GM12878 (cell line): ENCODE data around the gene SRPK2. TPM values are rescaled to one million over a fixed set of nuclear protein-coding genes. Genes with fewer than 3 reads are reported as not detected.

Experiments used
- ATAC-seq: fragments of 200-7000 bp; cut with Tn5 transposase; 3 replicates; pipeline ENCODE4 v1.9.1; 2020; ENCODE audit warnings: mild to moderate bottlenecking, moderate library complexity
- BruUV-seq: library from RNA; stranded (reverse); fragments of 400-500 nt; replicated peaks from 2 replicates; lab custom pipeline; 2021; lab: Mats Ljungman, UMichigan
- CTCF ChIA-PET: fragments of 300-600 bp; sonication (Branson Sonifier 250); formaldehyde crosslinking; extraction: SDS; loops from one replicate; lab custom pipeline; 2021; ENCODE audit warnings: inconsistent platforms; lab: Yijun Ruan, JAX
- POLR2A ChIA-PET: fragments of 350-600 bp; formaldehyde crosslinking; extraction: SDS; loops from one replicate; lab custom pipeline; 2021; ENCODE audit warnings: inconsistent platforms; lab: Charles Lee
- RAD21 ChIA-PET: fragments of 300-600 bp; sonication (Branson Sonifier 250); formaldehyde crosslinking; loops from one replicate; lab custom pipeline; 2023; ENCODE audit warnings: antibody characterized with exemption; ENCODE audit not compliant: unreplicated experiment; lab: Charles Lee
- SMC1A ChIA-PET: fragments of 300-600 bp; sonication (Branson Sonifier 250); formaldehyde crosslinking; loops from one replicate; lab custom pipeline; 2023; ENCODE audit not compliant: unreplicated experiment, uncharacterized antibody; lab: Charles Lee
- DNase-seq: peaks from one replicate; pipeline ENCODE4 v3.0.0-alpha.2; 2011; ENCODE audit warnings: low read depth, low spot score
- FAIRE-seq: peaks from 3 replicates; lab custom pipeline; 2011; peaks lifted over from hg19 to GRCh38; lab: Jason Lieb, UNC
- H2AFZ ChIP-seq: 2 replicates; pipeline ENCODE4 v1.6.0; 2011; ENCODE audit warnings: low read depth, low read length, control low read depth; ENCODE audit not compliant: control insufficient read depth
- H3K27ac ChIP-seq: 2 replicates; pipeline ENCODE4 v1.5.1; 2011; ENCODE audit warnings: control low read depth; ENCODE audit not compliant: control insufficient read depth, insufficient read depth
- H3K27me3 ChIP-seq, 2 experiments: replicated peaks in 1 of 2; 2 replicates each; pipeline versions ENCODE4 v1.6.0 to v1.6.1; 2011; ENCODE audit warnings: low read length in 1 of 2; ENCODE audit not compliant: control insufficient read depth in 2 of 2, insufficient read depth in 2 of 2
- H3K36me3 ChIP-seq, 2 experiments: 2 replicates each; pipeline ENCODE4 v1.5.1; 2011; ENCODE audit warnings: low read length in 1 of 2; ENCODE audit not compliant: control insufficient read depth in 2 of 2, insufficient read depth in 2 of 2
- H3K4me1 ChIP-seq: 2 replicates; pipeline ENCODE4 v1.6.1; 2011; ENCODE audit warnings: mild to moderate bottlenecking, low read length, moderate library complexity, mixed read lengths; ENCODE audit not compliant: control insufficient read depth, insufficient read depth
- H3K4me2 ChIP-seq: 2 replicates; pipeline ENCODE4 v1.6.0; 2011; ENCODE audit warnings: control low read depth; ENCODE audit not compliant: control insufficient read depth, insufficient read depth
- H3K4me3 ChIP-seq: fragments of 200-600 bp; sonication (generic); 2 replicates; pipeline ENCODE4 v1.5.1; 2016
- H3K79me2 ChIP-seq: 2 replicates; pipeline ENCODE4 v1.6.0; 2011; ENCODE audit warnings: low read length; ENCODE audit not compliant: control insufficient read depth, insufficient read depth
- H3K9ac ChIP-seq: 2 replicates; pipeline ENCODE4 v1.8.0; 2011; ENCODE audit warnings: low read length, control low read depth, mixed read lengths; ENCODE audit not compliant: control insufficient read depth, insufficient read depth
- H3K9me3 ChIP-seq: replicated peaks from 3 replicates; pipeline ENCODE4 v1.5.1; 2011; ENCODE audit warnings: mild to moderate bottlenecking, low read length; ENCODE audit not compliant: control insufficient read depth, insufficient read depth
- H4K20me1 ChIP-seq: 2 replicates; pipeline ENCODE4 v1.6.0; 2011; ENCODE audit not compliant: control insufficient read depth, insufficient read depth
- BRCA1 ChIP-seq: IDR thresholded peaks from 2 replicates; pipeline ENCODE4 v1.6.1; 2011; ENCODE audit warnings: low read depth, low read length, improper control_type of control experiment
- EP300 ChIP-seq, 2 experiments: fragments of 150-350 bp in 1 of 2; IDR thresholded peaks; 2 replicates each; pipeline ENCODE4 v1.6.1; 2011 to 2012; ENCODE audit warnings: low read depth in 2 of 2, low read length in 2 of 2, borderline replicate concordance in 1 of 2, improper control_type of control experiment in 1 of 2, inconsistent platforms in 1 of 2; ENCODE audit not compliant: control insufficient read depth in 1 of 2
- LARP7 ChIP-seq: fragments of 450-650 bp; IDR thresholded peaks from 2 replicates; pipeline ENCODE4 v1.6.1; 2017; ENCODE audit warnings: mild to moderate bottlenecking
- MEF2A ChIP-seq: IDR thresholded peaks from 2 replicates; pipeline ENCODE4 v1.6.1; 2011; ENCODE audit warnings: low read depth, mild to moderate bottlenecking, low read length, moderate library complexity; ENCODE audit not compliant: insufficient read depth
- NRF1 ChIP-seq: conservative IDR thresholded peaks from 2 replicates; pipeline ENCODE4 v1.6.1; 2011; ENCODE audit warnings: mild to moderate bottlenecking, low read depth, low read length, improper control_type of control experiment
- PAX8 ChIP-seq: fragments of 450-650 bp; IDR thresholded peaks from 2 replicates; pipeline ENCODE4 v1.6.1; 2017; ENCODE audit warnings: mild to moderate bottlenecking, moderate library complexity
- STAT3 ChIP-seq: IDR thresholded peaks from 2 replicates; pipeline ENCODE4 v1.6.1; 2011; ENCODE audit warnings: low read depth, low read length, improper control_type of control experiment
- TBL1XR1 ChIP-seq: IDR thresholded peaks from 2 replicates; pipeline ENCODE4 v1.6.1; 2012; ENCODE audit warnings: low read depth, low read length, improper control_type of control experiment
- WRNIP1 ChIP-seq: IDR thresholded peaks from 2 replicates; pipeline ENCODE4 v1.6.1; 2011; ENCODE audit warnings: low read depth, low read length, improper control_type of control experiment, borderline replicate concordance
- WGBS: methylation state at CpG from one replicate; pipeline ENCODE4 v1.1.6; 2016; ENCODE audit warnings: low lambda C conversion rate; ENCODE audit not compliant: insufficient replicate concordance, insufficient coverage; ENCODE audit errors: missing lambda C conversion rate; 5-methylcytosine and 5-hydroxymethylcytosine counted together
- in situ Hi-C: fragments of 300-500 bp; cut with MboI; formaldehyde crosslinking; loops from 9 replicates; pipeline ENCODE4 v1.14.3; 2018; ENCODE audit warnings: mixed read lengths
- intact Hi-C: fragments of 100-400 bp; cut with micrococcal nuclease; formaldehyde crosslinking; loops from one replicate; pipeline ENCODE4 v1.14.2; 2022; ENCODE audit not compliant: unreplicated experiment
- polyA plus RNA-seq, 11 experiments: library from polyadenylated mRNA; depleted of rRNA in 4 of 11; unstranded in 6 of 11; stranded (reverse) in 5 of 11; fragments of >200 nt; fragmentation: Nextera tagmentation in 4 of 11; fragmentation: Illumina TruSeq in 1 of 11; extraction: Ambion mirVana in 4 of 11; extraction: Trizol in 1 of 11; gene quantifications; 1 replicate in 1 of 11; 2 replicates in 10 of 11; pipeline versions ENCODE4 v1.2.1 to v1.2.3, GENCODE V29; 2011 to 2016; ENCODE audit warnings: inconsistent platforms in 2 of 11, missing spikeins in 2 of 11, low read depth in 1 of 11
- total RNA-seq, 4 experiments: library from RNA; depleted of rRNA in 3 of 4; stranded (reverse); fragments of >200 nt in 3 of 4; fragmentation: Illumina TruSeq in 1 of 4; extraction: Trizol in 1 of 4; gene quantifications; 2 replicates each; pipeline versions ENCODE4 v1.2.1 to v1.2.3, GENCODE V29; 2013 to 2021
- TF ChIP-seq, protein P1 (sequence below): fragments of 450-650 bp; formaldehyde crosslinking; IDR thresholded peaks from 2 replicates; pipeline ENCODE4 v1.4.0; 2022; ENCODE audit warnings: mild to moderate bottlenecking, moderate library complexity
- TF ChIP-seq, protein P2 (sequence below): IDR thresholded peaks from 2 replicates; pipeline ENCODE4 v1.6.1; 2012; ENCODE audit warnings: low read depth, low read length, improper control_type of control experiment
- TF ChIP-seq, protein P3 (sequence below): fragments of 450-650 bp; formaldehyde crosslinking; IDR thresholded peaks from 2 replicates; pipeline ENCODE4 v1.5.0; 2022; ENCODE audit warnings: mild to moderate bottlenecking, missing genetic modification characterization
- TF ChIP-seq, protein P4 (sequence below): IDR thresholded peaks from 2 replicates; pipeline ENCODE4 v1.6.1; 2012; ENCODE audit warnings: low read length, inconsistent platforms

SRPK2 gene
- total and polyA plus RNA-seq, 10 of the 15 experiments (the other 5 are each of a cell fraction or from before 2014, with no cell fraction given), result 13.2 to 32.8 (median 24.5) TPM

DNA sequence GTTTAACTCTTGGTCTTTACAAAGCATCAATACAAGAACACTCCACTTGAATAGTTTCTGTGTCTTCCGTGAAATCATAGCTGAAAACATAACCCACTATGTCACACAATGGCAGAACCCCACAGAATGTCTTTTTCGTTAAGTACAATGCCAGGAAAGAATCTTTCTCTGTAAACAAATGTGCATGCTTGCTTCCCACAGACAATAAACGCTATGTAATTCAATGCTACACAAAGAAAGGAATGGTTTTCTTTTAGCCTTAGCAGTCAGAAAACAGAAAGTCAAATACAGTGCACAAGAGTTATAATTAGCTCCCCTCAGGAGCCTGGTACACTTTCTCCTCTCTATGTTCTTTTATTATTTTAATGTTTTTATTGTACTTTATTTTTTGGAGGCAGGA, 186.1 kb downstream of the SRPK2 start (continued):
- TF ChIP-seq, protein P1, sequence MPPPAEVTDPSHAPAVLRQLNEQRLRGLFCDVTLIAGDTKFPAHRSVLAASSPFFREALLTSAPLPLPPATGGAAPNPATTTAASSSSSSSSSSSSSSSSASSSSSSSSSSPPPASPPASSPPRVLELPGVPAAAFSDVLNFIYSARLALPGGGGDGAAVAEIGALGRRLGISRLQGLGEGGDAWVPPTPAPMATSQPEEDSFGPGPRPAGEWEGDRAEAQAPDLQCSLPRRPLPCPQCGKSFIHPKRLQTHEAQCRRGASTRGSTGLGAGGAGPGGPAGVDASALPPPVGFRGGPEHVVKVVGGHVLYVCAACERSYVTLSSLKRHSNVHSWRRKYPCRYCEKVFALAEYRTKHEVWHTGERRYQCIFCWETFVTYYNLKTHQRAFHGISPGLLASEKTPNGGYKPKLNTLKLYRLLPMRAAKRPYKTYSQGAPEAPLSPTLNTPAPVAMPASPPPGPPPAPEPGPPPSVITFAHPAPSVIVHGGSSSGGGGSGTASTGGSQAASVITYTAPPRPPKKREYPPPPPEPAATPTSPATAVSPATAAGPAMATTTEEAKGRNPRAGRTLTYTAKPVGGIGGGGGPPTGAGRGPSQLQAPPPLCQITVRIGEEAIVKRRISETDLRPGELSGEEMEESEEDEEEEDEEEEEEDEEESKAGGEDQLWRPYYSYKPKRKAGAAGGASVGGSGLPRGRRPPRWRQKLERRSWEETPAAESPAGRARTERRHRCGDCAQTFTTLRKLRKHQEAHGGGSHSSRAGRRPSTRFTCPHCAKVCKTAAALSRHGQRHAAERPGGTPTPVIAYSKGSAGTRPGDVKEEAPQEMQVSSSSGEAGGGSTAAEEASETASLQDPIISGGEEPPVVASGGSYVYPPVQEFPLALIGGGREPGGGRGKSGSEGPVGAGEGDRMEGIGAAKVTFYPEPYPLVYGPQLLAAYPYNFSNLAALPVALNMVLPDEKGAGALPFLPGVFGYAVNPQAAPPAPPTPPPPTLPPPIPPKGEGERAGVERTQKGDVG (CRISPR knock-in tag), result no peak
- TF ChIP-seq MEF2A (no peak), NRF1 (no peak), BRCA1 (no peak)

DNA sequence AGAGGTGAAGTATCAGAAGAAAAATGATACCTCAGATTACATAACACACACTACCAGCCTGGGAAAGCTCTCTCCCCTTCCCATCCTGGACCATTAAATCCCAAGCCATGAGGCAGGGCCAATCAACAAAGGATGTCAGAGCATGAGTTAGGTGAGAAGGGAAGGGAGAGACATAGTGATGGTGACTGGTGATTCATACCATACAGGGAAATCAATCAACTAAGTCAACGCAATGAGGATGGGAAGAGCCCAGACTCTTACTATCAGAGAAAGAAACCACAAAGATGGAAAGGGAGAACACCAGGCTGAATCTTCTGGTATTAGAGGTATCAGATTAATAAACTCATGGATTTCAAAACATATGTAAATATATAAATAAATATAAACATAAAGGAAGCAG, 189.3 kb downstream of the SRPK2 start:
- ChIA-PET SMC1A (interaction anchor here (0.7 to 2.2 kb wide), 3 partner anchors 11 to 19 kb away, joined by 3 to 6 read pairs (median 5); no protein-coding TSS in a partner anchor), POLR2A (interaction anchor here (0.6 to 1.5 kb wide), 3 partner anchors 10 to 278 kb away, joined by 4 to 7 read pairs (median 5); no protein-coding TSS in a partner anchor), CTCF (no interaction called here), RAD21 (interaction anchor here (0.5 to 1.6 kb wide), 2 partner anchors 13 to 136 kb away, joined by 3 to 5 read pairs; no protein-coding TSS in a partner anchor)
- no peak overlapping the region for H3K27ac ChIP-seq
- WGBS, result 100% methylated on average over 1 of the region's 1 CpG
- intact Hi-C loops (no loop called here), in situ Hi-C loops (no loop called here)
- H3K79me2 ChIP-seq, result no peaks in the 10 kb centered on the region
- no TSS peak for BruUV-seq
- FAIRE-seq (no peak), DNase-seq (no peak), ATAC-seq (no peak)
- H3K36me3 ChIP-seq, result peaks cover 1 to 14% of the 10 kb centered on the region in 2 experiments; a peak in 1 of 4 replicates
- no peaks in the 10 kb centered on the region for H3K27me3 ChIP-seq
- no peak overlapping the region for H2AFZ ChIP-seq
- H3K4me2 ChIP-seq, result no peak overlapping the region
- H4K20me1 ChIP-seq, result no peaks in the 10 kb centered on the region
- no peak overlapping the region for H3K4me3 ChIP-seq
- H3K9me3 ChIP-seq, result no peaks in the 10 kb centered on the region
- H3K4me1 ChIP-seq, result no peaks in the 10 kb centered on the region
- H3K9ac ChIP-seq, result no peak overlapping the region
- TF ChIP-seq STAT3, result no peak
- no peak for TF ChIP-seq EP300 (IDR thresholded peaks at IDR 0.05; ENCODE audit: borderline replicate concordance in 1 of 2, control insufficient read depth in 1 of 2, low read depth in 2 of 2, low read length in 2 of 2)
- TF ChIP-seq WRNIP1, result no peak
- TF ChIP-seq TBL1XR1, result no peak
- TF ChIP-seq, protein P2, sequence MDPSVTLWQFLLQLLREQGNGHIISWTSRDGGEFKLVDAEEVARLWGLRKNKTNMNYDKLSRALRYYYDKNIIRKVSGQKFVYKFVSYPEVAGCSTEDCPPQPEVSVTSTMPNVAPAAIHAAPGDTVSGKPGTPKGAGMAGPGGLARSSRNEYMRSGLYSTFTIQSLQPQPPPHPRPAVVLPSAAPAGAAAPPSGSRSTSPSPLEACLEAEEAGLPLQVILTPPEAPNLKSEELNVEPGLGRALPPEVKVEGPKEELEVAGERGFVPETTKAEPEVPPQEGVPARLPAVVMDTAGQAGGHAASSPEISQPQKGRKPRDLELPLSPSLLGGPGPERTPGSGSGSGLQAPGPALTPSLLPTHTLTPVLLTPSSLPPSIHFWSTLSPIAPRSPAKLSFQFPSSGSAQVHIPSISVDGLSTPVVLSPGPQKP, result no peak
- TF ChIP-seq LARP7, result no peak
- TF ChIP-seq, protein P3, sequence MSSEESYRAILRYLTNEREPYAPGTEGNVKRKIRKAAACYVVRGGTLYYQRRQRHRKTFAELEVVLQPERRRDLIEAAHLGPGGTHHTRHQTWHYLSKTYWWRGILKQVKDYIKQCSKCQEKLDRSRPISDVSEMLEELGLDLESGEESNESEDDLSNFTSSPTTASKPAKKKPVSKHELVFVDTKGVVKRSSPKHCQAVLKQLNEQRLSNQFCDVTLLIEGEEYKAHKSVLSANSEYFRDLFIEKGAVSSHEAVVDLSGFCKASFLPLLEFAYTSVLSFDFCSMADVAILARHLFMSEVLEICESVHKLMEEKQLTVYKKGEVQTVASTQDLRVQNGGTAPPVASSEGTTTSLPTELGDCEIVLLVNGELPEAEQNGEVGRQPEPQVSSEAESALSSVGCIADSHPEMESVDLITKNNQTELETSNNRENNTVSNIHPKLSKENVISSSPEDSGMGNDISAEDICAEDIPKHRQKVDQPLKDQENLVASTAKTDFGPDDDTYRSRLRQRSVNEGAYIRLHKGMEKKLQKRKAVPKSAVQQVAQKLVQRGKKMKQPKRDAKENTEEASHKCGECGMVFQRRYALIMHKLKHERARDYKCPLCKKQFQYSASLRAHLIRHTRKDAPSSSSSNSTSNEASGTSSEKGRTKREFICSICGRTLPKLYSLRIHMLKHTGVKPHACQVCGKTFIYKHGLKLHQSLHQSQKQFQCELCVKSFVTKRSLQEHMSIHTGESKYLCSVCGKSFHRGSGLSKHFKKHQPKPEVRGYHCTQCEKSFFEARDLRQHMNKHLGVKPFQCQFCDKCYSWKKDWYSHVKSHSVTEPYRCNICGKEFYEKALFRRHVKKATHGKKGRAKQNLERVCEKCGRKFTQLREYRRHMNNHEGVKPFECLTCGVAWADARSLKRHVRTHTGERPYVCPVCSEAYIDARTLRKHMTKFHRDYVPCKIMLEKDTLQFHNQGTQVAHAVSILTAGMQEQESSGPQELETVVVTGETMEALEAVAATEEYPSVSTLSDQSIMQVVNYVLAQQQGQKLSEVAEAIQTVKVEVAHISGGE (CRISPR knock-in tag), result no peak
- TF ChIP-seq, protein P4, sequence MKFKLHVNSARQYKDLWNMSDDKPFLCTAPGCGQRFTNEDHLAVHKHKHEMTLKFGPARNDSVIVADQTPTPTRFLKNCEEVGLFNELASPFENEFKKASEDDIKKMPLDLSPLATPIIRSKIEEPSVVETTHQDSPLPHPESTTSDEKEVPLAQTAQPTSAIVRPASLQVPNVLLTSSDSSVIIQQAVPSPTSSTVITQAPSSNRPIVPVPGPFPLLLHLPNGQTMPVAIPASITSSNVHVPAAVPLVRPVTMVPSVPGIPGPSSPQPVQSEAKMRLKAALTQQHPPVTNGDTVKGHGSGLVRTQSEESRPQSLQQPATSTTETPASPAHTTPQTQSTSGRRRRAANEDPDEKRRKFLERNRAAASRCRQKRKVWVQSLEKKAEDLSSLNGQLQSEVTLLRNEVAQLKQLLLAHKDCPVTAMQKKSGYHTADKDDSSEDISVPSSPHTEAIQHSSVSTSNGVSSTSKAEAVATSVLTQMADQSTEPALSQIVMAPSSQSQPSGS, result no peak
- TF ChIP-seq PAX8, result no peak
